Upper lobe of right lung (tissue), 1 donor: Measurements from ENCODE around the gene ACCS. TPM values are rescaled to one million over a fixed set of nuclear protein-coding genes. Genes with fewer than 3 reads are reported as not detected.

Source experiments
- ATAC-seq: fragments of 200-7000 bp; cut with Tn5 transposase; one replicate; pipeline ENCODE4 v1.9.1; 2020; ENCODE audit warnings: mild to moderate bottlenecking, moderate library complexity
- DNase-seq: peaks from one replicate; pipeline ENCODE4 v3.0.0-alpha.2; 2020
- H3K27ac ChIP-seq: fragments of 200-600 bp; one replicate; pipeline ENCODE4 v1.8.0; 2022
- H3K27me3 ChIP-seq: fragments of 200-600 bp; one replicate; pipeline ENCODE4 v1.8.0; 2022; ENCODE audit warnings: mild to moderate bottlenecking
- H3K36me3 ChIP-seq: fragments of 200-600 bp; one replicate; pipeline ENCODE4 v1.8.0; 2022
- H3K4me1 ChIP-seq: fragments of 200-600 bp; one replicate; pipeline ENCODE4 v1.8.0; 2022
- H3K4me3 ChIP-seq: fragments of 200-600 bp; one replicate; pipeline ENCODE4 v1.8.0; 2022; ENCODE audit warnings: mild to moderate bottlenecking
- H3K9me3 ChIP-seq: fragments of 200-600 bp; one replicate; pipeline ENCODE4 v1.8.0; 2022
- intact Hi-C: fragments of 100-400 bp; cut with DNase I; formaldehyde crosslinking; loops from one replicate; pipeline ENCODE4 v1.11.0; 2022
- total RNA-seq: library from RNA; stranded (reverse); fragmentation: NEBNext Ultra II Directional; extraction: Animal tissue kit (Norgen Biotek cat#: 25700); gene quantifications from one replicate; pipeline ENCODE4 v1.2.1, GENCODE V29; 2021
- TF ChIP-seq, protein P1 (sequence below): fragments of 200-600 bp; IDR thresholded peaks from one replicate; pipeline ENCODE4 v1.8.0; 2022; ENCODE audit warnings: antibody characterized with exemption
- donor health status: DM: no; HTN: yes; CAD: no; lungs with severe emphysema.

Gene ACCS
- total RNA-seq, 1 donor from 2014 or later, result 32.2 TPM

DNA sequence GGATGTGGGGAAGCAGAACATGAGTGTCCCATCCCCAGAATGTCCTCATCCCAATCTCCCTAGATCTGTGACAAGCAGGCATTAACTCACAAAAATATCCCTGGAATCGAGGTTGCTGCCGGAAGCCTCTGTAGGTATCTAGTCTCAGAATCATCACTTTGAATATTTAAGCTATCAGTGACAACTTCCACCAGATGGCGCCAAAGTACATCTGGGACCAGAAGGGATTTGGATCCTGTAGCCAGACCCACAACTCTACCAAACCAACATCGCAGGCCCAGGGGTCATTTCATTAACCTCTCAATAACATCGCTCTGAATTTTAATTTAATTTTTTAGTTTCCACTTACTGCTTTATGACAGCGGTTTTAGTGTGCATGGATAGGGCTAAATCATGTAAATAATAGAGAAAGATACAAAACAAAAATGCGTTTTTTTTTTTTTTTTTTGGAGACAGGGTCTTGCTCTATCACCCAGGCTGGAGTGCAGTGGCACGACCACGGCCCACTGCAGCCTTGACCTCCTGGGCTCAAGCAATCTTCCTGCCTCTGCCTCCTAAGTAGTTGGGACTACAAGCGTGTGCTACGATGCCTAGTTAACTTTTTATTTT lies 28.3 kb downstream of the ACCS start:
- TF ChIP-seq, protein P1, sequence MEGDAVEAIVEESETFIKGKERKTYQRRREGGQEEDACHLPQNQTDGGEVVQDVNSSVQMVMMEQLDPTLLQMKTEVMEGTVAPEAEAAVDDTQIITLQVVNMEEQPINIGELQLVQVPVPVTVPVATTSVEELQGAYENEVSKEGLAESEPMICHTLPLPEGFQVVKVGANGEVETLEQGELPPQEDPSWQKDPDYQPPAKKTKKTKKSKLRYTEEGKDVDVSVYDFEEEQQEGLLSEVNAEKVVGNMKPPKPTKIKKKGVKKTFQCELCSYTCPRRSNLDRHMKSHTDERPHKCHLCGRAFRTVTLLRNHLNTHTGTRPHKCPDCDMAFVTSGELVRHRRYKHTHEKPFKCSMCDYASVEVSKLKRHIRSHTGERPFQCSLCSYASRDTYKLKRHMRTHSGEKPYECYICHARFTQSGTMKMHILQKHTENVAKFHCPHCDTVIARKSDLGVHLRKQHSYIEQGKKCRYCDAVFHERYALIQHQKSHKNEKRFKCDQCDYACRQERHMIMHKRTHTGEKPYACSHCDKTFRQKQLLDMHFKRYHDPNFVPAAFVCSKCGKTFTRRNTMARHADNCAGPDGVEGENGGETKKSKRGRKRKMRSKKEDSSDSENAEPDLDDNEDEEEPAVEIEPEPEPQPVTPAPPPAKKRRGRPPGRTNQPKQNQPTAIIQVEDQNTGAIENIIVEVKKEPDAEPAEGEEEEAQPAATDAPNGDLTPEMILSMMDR, result peak; percentile 85
- Histone ChIP-seq H3K36me3 (no peaks in the 10 kb centered on the region), H3K27ac (no peak overlapping the region), H3K27me3 (no peaks in the 10 kb centered on the region), H3K9me3 (no peaks in the 10 kb centered on the region), H3K4me3 (no peak overlapping the region), H3K4me1 (peaks cover 13% of the 10 kb centered on the region)
- intact Hi-C loops, result no loop called here
- DNase-seq, result no peak
- peak; percentile 67 for ATAC-seq

DNA sequence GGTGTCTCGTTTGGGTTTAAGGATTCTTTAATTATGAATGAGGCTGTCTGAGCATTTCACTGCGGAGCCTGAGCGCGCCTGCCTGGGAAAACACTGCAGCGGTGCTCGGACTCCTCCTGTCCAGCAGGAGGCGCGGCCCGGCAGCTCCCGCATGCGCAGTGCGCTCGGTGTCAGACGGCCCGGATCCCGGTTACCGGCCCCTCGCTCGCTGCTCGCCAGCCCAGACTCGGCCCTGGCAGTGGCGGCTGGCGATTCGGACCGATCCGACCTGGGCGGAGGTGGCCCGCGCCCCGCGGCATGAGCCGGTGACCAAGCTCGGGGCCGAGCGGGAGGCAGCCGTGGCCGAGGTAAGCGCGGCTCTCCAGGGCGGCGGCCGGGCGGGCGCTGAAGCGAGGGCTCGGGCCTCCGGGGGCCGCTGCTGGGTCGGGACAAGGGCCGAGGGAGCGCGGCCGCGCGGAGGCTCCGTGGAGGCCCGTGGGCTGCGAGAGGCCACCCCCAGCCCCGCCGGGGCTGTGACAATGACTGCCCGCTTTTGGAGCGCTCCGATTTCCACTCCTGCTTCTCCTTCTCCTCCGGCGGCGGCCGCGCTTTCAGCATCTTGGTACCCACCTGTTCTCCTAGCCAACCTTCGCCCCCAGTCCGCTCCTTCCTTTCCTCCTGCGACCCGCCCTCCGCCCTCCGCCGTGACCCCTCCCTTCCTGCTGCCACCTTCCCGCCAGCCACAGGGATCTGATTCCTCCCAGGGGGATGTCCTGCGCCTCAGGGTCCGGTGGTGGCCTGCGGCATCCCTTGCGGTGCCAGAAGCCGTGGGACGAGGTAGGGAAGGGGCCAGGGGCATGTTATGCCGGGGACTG lies 29.7 kb downstream of the ACCS start, which contains the start of gene EXT2:
TSS of gene EXT2 (plus strand) at position 173 of the 854 bp plus-strand sequence. CDS start 12,035 bp downstream, outside the sequence.
- intact Hi-C loops, result no loop called here
- Histone ChIP-seq H3K4me1 (peaks cover 13% of the 10 kb centered on the region), H3K36me3 (no peaks in the 10 kb centered on the region), H3K27me3 (no peaks in the 10 kb centered on the region), H3K27ac (peak within 1 kb of the TSS; percentile 70), H3K9me3 (no peaks in the 10 kb centered on the region), H3K4me3 (peak within 1 kb of the TSS; percentile 77)
- DNase-seq (peak; percentile 95), ATAC-seq (peak; percentile 99)
- TF ChIP-seq, protein P1, result peak; percentile 89

DNA sequence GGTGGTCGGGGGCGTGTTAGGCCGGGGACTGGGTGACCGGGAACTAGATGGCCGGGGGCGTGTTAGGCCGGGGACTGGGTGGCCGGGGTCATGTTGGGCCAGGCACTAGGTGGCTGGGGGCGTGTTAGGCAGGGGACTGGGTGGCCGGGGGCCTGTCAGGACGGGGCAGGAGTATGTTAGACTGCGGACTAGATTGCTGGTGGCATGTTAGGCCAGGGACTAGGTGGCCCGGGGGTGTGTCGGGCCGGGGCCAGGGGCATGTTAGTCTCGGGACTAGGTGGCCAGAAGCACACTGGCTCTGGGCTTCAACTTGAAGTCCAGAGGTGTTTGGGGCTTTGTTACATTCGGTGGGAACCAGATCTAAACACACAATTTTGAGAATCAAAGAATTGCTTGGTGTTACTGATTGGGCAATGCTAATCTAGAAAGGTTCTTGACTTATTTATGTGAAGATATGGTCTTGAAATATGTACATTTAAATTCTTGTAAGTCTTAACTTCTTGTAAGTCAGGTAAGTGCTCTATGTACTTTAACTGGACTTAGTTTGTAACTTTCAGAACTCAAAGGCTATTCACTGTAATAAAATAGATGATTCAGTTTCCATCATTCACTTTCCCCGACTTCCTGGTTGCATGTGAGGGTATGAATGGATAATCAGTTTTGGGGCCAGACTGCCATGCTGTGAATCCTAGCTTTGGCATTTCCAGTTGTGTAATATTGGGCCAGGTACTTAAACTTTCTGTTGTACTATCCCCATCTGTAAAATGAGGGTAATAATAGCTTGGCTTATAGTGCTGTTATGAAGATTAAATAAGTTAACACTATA lies 30.5 kb downstream of the ACCS start:
- H3K27me3 ChIP-seq, result no peaks in the 10 kb centered on the region
- TF ChIP-seq, protein P1, result no peak
- intact Hi-C loops, result no loop called here
- no peak for DNase-seq
- no peak overlapping the region for H3K27ac ChIP-seq
- H3K4me1 ChIP-seq, result peaks cover 13% of the 10 kb centered on the region
- H3K9me3 ChIP-seq, result no peaks in the 10 kb centered on the region
- no peaks in the 10 kb centered on the region for H3K36me3 ChIP-seq
- peak overlapping the region; percentile 77 for H3K4me3 ChIP-seq
- ATAC-seq, result peak; percentile 11

DNA sequence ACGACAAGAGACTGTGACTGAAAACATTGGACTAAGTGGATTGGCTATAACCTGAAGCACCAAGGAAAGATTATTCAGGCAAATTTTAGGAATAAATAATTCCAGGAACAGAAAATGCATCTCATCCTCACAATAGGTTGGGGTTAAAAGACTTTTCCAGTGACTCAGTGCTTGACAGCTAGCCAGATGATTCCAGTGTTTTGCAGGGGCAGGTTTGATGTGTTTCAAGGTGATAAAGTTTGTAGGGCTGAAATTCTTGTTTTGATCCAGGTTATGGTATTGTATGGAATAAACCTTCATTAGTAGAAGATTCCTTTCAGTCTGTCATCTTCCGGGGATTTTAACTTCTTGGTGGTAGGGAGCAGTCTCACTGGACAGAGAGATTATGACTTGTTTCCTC lies 31.8 kb downstream of the ACCS start:
- H3K4me3 ChIP-seq, result no peak overlapping the region
- H3K27me3 ChIP-seq, result no peaks in the 10 kb centered on the region
- no peaks in the 10 kb centered on the region for H3K36me3 ChIP-seq
- H3K9me3 ChIP-seq, result no peaks in the 10 kb centered on the region
- DNase-seq (no peak), ATAC-seq (no peak)
- TF ChIP-seq, protein P1, result no peak
- H3K27ac ChIP-seq, result no peak overlapping the region
- intact Hi-C loops, result no loop called here
- peaks cover 13% of the 10 kb centered on the region for H3K4me1 ChIP-seq

DNA sequence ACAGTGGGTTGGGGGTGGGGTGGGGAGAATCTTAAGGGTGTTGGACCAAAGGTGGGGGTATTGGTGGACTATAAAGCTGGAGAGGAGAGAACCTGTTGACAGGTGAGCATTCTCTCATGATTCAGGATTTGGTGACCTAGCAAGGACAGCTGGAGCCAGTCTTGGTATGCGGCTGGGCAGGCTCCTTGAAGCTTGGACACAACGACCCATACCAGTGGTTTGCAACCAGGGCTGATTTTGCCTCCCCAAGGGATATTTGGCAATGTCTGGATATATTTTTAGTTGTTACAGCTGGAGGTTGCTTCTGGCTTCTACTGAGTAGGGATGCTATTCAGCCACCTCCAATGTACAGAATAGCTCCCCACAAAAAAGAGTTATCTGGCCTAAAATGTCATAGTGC lies 35.0 kb downstream of the ACCS start:
- no peaks in the 10 kb centered on the region for H3K36me3 ChIP-seq
- TF ChIP-seq, protein P1, result no peak
- no peak overlapping the region for H3K4me3 ChIP-seq
- H3K27me3 ChIP-seq, result no peaks in the 10 kb centered on the region
- DNase-seq (no peak), ATAC-seq (no peak)
- no peak overlapping the region for H3K27ac ChIP-seq
- intact Hi-C loops, result no loop called here
- H3K4me1 ChIP-seq, result peaks cover 7% of the 10 kb centered on the region
- no peaks in the 10 kb centered on the region for H3K9me3 ChIP-seq
